Measurements from ENCODE around the gene AGPAT3. TPM values are rescaled to one million over a fixed set of nuclear protein-coding genes. Genes with fewer than 3 reads are reported as not detected.

Gene AGPAT3
- total RNA-seq, 1 donor: 63.5 TPM

- DNase-seq (ENCODE audit: low read depth): no peak
- H3K4me3 ChIP-seq (ENCODE audit: low read depth, low read length): no peak overlapping the region
- TF ChIP-seq, protein P1, sequence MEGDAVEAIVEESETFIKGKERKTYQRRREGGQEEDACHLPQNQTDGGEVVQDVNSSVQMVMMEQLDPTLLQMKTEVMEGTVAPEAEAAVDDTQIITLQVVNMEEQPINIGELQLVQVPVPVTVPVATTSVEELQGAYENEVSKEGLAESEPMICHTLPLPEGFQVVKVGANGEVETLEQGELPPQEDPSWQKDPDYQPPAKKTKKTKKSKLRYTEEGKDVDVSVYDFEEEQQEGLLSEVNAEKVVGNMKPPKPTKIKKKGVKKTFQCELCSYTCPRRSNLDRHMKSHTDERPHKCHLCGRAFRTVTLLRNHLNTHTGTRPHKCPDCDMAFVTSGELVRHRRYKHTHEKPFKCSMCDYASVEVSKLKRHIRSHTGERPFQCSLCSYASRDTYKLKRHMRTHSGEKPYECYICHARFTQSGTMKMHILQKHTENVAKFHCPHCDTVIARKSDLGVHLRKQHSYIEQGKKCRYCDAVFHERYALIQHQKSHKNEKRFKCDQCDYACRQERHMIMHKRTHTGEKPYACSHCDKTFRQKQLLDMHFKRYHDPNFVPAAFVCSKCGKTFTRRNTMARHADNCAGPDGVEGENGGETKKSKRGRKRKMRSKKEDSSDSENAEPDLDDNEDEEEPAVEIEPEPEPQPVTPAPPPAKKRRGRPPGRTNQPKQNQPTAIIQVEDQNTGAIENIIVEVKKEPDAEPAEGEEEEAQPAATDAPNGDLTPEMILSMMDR (IDR thresholded peaks at IDR 0.05; ENCODE audit: insufficient read depth, low read depth, low read length): no peak
These were observed 10.9 kb upstream of the AGPAT3 start for GRCh38 chr21:43853851-43854772.

DNA sequence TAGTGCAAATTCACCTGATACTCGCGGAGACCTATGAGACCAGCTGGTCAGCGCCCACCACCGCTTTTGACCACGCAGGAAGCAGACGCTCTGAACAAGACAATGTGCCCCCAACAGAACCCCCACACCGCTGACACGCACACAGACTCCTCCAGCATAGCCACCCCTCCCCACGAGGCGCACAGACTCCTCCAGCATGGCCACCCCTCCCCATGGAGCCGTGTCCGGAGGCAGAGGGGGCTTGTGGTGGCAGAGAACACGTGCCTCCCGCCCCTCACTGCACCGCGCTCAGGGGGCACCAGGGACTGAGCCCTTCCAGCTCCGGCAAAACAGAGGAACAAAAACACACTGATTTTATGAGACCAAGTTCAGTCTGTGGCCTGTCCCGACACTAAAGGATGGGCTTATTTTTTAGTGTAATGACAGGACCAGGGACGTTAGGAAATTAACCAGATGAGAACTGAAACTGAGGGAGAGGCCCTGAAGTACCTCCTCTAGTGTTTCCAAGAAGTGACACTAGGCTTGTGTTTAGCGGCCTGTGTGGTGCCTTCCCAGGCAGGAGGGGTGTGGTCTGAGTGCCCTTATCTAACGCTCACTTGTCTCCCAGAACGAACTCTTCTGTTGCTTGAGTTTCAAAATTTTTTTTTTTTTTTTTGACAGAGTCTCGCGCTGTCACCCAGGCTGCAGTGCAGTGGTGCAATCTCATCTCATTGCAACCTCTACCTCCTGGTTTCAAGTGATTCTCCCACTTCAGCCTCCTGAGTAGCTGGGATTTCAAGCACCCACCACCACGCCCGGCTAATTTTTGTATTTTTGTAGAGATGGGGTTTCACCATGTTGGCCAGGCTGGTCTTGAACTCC is 10.0 kb upstream of the AGPAT3 start:
- no peak overlapping the region for H3K4me3 ChIP-seq (ENCODE audit: low read depth, low read length)
- TF ChIP-seq, protein P1 (IDR thresholded peaks at IDR 0.05; ENCODE audit: insufficient read depth, low read depth, low read length): no peak
- DNase-seq (ENCODE audit: low read depth): peak; percentile 31

GRCh38 chr21:43855955-43856354 is 9.1 kb upstream of the AGPAT3 start:
- DNase-seq (ENCODE audit: low read depth): no peak
- H3K4me3 ChIP-seq (ENCODE audit: low read depth, low read length): no peak overlapping the region
- TF ChIP-seq, protein P1 (IDR thresholded peaks at IDR 0.05; ENCODE audit: insufficient read depth, low read depth, low read length): no peak

DNA sequence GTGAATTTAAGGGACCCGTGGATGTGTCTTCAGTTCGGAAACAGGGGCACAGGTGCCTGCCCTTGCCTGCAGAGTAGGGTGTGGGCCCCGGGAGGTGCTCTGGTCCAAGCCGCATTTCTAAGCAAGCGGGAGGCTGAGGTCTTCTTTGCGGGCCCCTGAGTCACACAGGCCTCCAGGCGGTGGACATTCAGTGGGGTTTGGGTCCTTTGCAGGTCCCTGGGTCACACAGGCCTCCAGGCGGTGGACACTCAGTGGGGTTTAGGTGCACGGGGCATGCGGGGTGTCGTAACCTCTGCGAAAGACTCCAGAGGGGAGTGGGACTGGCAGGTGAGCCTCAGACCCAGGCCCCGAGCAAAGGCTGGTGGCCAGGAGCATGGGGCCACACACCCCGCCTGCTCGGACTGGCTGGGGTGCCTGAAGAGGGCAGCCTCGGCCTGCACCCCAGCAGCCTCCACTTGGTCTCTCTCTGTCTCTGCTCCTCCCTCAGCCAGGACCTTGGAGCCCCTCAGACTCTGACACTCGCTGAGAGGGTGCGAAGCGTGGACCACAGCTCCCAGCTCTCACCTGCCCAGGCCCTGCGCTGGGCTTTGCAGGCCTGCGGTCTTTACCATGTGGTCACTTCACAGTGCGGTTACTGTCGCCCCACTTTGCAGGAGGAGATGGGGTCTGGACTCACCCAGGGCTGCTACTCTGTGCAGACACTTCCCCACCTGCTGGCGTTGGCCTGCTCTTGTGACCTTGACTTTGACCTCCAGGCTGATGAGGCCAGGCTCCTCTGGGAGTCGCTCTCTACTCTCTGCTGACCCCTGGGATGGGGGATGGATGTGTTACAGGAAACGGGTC is 6.0 kb upstream of the AGPAT3 start:
- no peak for DNase-seq (ENCODE audit: low read depth)
- H3K4me3 ChIP-seq (ENCODE audit: low read depth, low read length): no peak overlapping the region
- TF ChIP-seq, protein P1 (IDR thresholded peaks at IDR 0.05; ENCODE audit: insufficient read depth, low read depth, low read length): no peak

- no peak overlapping the region for H3K4me3 ChIP-seq (ENCODE audit: low read depth, low read length)
- DNase-seq (ENCODE audit: low read depth): peak; percentile 48
- TF ChIP-seq, protein P1 (IDR thresholded peaks at IDR 0.05; ENCODE audit: insufficient read depth, low read depth, low read length): no peak
These were observed 5.2 kb upstream of the AGPAT3 start for GRCh38 chr21:43859747-43860214.

DNA sequence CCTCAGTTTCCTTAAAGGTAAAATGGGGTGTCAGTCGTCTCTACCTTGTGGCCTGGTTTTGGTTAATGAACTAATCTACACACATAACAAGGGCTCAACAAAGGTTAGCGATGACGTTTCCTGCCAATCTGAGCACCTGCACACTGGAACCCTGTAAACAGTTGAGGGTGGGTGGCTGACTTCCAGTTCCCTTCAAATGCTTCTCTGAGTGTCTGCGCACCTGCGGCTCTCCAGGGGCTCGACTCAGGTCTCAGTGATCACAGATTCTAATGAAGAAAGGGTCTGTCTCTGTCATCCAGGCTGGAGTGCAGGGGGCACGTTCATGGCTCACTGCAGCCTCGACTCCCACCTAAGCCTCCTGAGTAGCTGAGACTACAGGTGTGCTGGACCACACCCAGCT is 3.3 kb upstream of the AGPAT3 start:
- TF ChIP-seq, protein P1 (IDR thresholded peaks at IDR 0.05; ENCODE audit: insufficient read depth, low read depth, low read length): no peak
- no peak for DNase-seq (ENCODE audit: low read depth)
- no peak overlapping the region for H3K4me3 ChIP-seq (ENCODE audit: low read depth, low read length)
